Left hindlimb (tissue), 1 donor: ENCODE data around the gene DCANP1.
A peak's percentile ranks its signal among the peaks of the same experiment; 100 is the strongest.

Experiments
- DNase-seq: peaks from one replicate; pipeline ENCODE4 v3.0.0-alpha.2; 2018

The DCANP1 gene

GRCh38 chr5:135405082-135405481 is 42.1 kb downstream of the DCANP1 start:
- no peak for DNase-seq

- DNase-seq = no peak
Observed at GRCh38 chr5:135402031-135402430, 45.1 kb downstream of the DCANP1 start.

GRCh38 chr5:135400866-135401265 is 46.3 kb downstream of the DCANP1 start:
- DNase-seq = no peak

GRCh38 chr5:135399794-135400542 is 47.2 kb downstream of the DCANP1 start:
- DNase-seq = no peak

GRCh38 chr5:135398855-135399793 is 48.0 kb downstream of the DCANP1 start, which contains the start of gene MACROH2A1:
Gene MACROH2A1 (minus strand): TSS chr5:135399231. CDS start chr5:135389093, 10,138 bp downstream.
- DNase-seq = peak; percentile 90

GRCh38 chr5:135398160-135398854 is 48.8 kb downstream of the DCANP1 start:
- peak; percentile 59 for DNase-seq

DNA sequence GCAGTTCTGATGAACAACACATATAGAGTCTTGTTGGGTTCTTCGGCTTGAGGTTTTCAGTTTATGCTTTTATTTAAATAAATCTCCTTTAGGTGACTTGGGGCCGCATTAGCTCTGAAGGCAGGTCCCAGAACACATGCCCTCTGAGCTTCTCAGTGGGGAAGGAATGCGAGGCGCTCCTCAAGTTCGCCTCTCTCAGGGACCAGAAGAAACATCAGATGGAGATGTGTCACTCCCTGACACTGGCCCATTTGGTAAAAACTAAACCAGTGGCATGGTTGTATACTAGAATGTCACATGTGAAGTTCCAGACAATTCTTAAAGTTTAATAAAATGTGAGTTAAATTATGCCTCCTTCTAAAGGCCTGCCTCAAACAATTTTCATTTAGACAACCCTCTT is 50.1 kb downstream of the DCANP1 start:
- DNase-seq = no peak

- no peak for DNase-seq
Observed at GRCh38 chr5:135396459-135397055, 50.6 kb downstream of the DCANP1 start.

DNA sequence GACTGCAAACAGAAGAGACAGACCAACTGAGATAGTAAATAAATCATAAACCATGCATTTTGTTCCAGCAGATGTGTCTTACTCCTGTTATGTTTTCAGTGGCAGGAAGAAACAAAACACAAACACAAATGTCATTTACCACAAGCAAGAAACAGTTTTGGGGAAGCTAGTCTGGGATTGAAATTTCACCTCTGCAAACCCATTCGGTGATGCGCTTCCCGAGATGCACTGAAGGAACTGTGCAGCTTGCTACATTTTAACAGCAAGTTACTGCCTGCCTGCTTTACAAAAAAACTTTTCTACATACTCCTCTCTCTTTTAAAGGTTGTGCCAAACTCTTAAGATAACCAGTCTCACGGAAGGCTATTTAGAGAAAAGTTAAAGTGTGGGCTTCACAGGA is 51.3 kb downstream of the DCANP1 start:
- no peak for DNase-seq

- DNase-seq = no peak
Observed at GRCh38 chr5:135395451-135395850, 51.7 kb downstream of the DCANP1 start.
